ENCODE data around the gene TBX3.

TBX3 gene

DNA sequence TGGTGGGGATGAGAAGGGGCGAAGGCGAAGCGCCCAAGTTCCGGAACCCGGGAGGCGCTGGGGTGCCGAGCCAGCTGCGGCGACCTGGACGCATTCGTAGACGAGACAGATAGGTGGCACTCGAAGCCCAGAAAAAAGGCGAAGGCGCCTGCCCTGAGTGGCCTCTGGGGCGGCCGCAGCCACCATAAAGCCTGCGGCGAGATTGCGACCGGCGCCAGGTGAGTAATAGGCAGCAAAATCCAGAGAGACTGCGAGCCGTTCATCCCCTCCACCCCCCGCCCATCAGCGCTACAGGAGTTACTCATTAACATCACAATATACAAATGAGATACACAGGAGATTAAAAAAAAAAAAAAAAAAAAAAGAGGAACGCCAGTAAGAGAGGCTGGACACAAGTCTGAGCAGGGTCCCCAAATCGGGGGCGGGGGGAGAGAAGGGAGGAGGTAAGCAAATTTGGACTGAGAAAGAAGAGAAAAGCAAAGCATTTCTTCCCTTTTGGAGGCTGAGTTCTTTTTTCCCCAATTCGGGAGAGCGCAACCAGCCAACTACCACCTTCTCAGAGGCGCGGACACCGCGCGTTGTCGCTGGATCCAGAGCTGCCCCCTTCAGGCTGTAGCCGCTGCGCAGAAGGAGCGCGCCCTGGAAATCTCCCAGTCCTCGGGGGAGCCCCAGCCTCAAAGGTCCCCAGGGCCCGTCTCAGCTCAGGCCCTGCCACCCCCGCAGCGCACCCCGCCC, 15.7 kb downstream of the TBX3 start:
- no peak for DNase-seq (ENCODE audit: low read depth)

DNA sequence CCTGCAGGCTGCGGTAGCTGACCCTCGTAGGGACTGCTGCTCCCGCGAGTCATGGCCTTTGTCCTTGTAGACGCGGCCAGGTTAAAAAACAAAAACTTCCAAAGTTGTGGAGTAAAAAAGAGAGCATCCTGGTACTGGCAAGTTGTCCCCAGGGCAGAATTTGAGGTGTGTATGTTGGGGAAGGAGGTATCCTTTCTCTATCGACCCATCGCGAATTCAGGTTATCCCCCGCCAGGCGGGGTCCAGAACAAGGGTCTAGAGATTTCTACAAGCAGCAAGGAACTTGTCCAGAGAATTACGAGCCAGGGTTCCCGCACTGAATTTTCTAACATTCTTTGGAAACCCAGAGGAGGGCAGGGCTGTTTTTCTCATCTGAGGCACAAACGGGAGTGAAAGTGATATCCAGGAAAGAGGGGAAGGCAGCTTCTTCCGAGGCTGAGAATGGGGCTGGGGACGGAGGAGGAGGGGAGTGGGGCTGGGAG, 16.3 kb downstream of the TBX3 start:
- no peak for DNase-seq (ENCODE audit: low read depth)

DNA sequence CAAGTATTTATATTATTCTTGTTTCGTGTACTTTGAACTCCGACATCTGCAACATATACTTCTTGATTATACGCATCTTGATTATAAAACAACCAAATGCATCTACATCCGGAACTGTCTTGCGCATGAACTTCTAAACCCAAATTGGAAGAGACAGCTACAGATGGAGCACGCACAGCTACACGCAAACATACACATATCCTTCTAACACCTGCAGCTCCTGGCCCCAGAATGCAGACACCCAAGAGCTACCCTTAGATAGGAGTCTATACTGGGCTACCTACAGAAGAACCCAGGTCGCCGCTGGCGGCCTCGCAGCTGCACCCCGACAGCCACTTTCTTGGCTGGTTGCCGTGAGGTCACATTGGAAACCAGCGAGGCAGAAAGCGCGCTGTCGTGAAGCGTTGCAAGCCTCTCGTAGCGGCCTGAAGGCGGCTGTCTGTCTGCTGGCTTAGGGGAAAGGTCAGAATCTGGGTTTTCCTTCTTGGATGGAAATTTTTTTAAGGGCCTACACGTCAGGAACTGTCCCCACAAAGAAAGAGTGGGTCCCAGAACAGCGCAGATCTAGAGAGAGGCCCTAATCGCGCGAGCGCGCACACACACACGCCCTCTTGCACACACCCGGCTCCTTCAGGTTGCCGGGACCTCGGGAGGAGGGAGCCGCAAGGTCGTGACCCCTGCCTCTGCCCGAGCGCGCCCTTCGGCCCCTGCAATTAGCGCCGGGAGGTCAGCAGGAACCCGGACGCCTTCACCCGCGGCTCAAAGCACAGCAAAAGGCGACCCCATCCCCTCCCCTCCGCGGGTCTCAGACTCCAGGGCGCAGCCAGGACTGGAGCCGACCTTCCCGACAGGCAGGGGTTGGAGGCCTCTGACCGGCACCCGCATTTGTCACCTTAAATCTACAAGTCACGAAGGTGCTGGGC, 17.0 kb downstream of the TBX3 start:
- DNase-seq (ENCODE audit: low read depth): no peak

DNA sequence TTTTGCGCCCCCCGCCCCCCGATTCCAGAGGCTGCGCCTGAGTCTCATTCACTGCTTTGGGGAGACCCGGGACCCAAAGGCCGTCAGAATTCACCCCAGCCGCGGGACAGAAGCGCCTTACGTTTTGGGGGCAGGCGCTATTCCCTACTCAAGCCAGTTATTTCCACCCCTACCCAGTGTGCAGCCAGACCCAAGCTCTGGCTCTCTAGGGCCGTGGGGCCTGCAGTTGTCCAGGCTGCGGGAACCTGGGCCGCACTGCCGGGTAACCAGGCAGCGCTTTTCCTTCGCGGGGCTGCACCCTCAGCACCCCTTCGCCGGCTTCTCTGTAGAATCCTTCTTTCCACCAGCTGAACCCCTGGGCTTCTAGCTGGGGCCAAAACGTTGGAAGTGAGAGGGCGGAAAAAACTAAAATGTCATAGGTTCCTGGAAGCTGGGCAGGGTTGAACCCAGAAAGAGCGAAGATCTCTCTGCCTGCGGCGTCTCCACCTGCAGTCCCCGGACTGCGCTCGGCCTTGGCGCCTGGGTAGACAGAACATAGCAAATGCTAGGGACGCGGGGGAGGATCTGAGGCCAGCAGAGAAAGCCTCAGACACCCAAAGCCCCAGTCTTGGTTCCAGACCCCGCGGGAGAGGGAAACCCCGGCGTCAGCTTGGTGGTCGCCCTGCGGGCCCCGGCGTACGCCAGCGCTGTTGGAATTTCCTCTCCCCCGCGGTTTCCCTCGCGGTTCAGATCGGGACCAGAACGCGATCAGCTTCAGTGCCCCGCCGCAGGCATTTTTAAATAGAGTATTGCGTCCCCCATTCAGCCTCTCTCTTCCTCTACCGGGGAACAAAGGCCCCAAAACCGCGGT, 18.3 kb downstream of the TBX3 start:
- DNase-seq (ENCODE audit: low read depth): no peak

DNA sequence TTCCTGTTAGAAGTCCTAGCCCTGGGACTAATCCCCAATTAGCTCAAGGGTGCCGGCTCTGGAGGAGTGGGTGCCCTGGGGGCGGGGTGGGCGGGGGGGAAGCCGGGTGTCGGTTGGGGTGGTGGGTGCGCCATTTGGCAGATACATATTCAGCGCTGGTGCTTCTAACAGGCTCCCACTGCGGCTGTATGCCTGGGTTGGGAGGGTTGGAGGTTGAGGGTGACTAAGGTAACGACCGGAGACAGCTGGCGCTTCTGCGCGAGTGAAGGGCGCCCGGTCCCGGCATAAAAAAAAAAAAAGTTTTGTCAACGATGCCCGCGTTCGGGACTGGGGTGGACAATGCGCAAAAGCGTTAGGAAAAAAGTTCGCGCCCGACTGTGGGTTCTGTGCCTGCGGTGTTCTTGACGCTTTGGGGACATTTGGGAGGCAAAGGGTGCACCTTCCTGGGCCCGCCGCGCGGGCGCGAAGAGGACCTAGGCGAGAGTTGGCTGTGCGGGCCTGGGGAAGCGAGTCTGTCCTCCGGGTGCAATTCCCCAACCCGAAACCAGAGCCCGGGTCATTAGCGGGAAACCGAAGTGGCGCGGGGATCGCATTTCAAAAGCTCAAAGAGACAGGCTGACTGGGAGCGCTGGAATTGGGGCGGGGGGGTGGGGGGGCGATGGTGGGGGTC, 19.2 kb downstream of the TBX3 start:
- DNase-seq (ENCODE audit: low read depth): no peak

DNA sequence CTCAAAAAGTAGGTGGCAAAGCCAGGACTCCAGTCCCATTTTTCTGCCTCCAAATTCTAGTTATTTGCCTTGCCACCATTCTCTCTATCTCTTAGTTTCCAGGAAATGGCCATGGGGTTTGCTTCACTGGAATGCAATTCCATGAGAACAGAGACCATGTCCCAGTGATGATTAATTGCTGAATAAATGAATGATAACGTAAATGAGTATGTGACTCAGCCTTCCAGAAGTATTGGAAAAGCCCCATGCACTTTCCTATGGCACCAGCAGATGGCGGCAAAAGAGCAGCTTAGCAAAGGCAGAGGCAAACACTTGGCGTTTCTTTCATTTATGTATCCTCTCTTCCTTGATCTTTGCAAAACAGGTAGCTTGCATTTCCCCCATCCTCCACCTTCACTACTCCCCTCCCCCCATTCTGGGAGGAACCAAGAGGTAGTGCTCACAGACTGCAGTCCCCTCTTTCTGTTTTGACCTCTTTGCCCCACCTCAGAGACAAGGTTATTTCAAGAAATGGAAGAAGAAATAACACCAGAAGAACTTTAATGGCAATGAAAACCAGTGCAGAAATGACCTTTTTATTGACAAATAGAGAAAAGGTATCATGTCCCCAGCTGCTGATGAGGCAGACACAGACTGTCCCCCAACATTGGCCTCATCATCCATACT, 21.3 kb downstream of the TBX3 start:
- no peak for DNase-seq (ENCODE audit: low read depth)

DNA sequence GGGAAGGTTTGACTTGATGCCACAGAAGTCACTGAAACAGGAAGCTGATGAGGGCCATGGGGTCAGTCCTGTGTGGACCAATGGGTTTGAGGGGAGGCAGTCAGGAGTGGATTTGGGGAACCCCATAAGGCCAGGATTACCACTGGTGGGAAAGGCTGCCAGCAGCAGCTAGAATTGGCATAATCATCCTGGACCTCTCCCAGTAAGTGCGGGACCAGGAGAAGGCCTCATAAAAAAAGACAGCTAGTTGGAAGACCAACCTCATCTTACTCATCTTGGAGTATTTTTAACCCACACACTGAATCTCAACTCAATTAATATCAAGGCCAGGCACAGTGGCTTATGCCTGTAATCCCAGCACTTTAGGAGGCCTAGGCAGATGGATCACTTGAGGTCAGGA, 22.7 kb downstream of the TBX3 start:
- no peak for DNase-seq (ENCODE audit: low read depth)

DNA sequence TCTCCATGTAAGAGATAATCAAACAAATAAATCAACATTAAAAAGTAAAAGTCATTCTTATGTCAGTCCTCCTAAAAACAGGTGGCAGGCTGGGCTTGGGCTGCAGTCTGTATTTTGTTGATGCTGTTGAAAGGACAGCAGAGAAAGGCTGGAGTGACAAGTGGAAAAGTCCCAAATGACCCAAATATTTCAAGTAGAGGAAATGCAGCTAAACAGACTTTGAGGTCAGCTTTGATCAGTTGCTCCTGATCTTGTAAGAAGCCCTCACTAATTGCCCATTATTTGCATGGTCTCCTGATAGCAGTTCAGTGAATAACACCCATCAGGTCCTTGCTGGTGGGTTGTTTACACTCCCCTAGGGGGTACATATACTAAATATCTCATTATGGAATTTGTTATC, 24.9 kb downstream of the TBX3 start:
- DNase-seq (ENCODE audit: low read depth): no peak

DNA sequence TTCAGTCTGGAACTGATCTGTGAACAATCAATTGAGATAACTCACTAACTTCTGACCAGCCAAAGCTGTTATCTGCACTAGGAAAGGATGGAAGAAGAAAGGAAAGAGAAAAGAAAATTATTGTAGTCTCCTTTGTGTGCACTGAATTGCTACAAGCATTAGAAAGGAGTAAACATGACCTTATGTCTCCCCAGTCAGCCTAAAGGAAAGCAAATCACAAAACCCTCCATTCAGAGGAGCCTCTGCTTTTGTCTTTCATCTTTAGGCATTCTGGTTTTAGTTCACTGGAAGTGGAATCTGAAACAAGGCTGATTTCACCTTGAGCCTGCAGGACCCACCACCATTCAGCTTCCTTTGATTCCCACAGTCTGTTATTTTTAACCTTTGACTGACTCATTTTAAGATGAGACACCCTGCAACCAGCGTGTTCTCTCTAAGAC, 26.0 kb downstream of the TBX3 start:
- no peak for DNase-seq (ENCODE audit: low read depth)

DNA sequence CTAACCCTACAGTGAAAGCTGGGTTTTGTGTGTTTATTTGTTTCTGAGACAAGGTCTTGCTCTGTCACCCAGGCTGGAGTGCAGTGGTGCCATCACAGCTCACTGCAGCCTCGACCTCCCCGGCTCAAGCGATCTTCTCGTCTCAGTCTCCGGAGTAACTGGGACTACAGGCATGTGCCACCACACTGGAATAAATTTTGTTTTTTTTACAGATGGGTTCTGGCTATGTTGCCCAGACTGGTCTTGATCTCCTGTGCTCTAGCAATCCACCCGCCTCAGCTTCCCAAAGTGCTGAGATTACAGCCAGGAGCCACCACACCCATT, 26.4 kb downstream of the TBX3 start:
- no peak for DNase-seq (ENCODE audit: low read depth)

DNA sequence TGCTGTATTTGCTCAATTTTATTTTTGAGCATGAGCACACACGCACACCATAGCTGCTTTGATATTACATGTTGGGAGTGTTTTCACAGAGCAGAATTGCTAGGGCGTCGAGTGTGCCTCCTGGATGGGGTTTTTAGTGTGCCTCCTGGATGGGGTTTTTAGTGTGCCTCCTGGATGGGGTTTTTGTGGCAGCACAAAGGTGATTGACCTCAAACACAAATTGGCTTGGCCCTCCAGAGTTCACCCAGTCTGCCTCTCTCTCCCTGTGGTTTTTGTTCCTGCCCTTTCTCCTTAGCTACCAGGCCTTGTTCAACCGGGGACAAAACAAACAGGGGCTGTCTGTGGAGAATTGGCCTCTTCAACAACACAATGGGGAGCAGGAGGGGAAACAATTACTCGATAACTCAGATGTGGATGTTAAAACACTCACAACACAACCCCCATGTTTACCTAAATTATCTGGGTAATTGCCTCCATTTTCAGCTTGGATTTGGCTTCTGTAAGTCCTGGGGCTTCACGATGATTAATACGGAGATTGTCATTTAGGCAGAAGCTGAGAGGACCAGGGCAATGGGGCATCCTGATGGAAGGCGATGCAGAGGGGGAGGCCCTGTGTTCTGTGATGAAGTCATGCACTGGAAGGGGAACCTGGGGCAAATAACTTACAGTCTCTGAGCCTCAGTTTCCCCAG, 26.9 kb downstream of the TBX3 start:
- DNase-seq (ENCODE audit: low read depth): no peak

DNA sequence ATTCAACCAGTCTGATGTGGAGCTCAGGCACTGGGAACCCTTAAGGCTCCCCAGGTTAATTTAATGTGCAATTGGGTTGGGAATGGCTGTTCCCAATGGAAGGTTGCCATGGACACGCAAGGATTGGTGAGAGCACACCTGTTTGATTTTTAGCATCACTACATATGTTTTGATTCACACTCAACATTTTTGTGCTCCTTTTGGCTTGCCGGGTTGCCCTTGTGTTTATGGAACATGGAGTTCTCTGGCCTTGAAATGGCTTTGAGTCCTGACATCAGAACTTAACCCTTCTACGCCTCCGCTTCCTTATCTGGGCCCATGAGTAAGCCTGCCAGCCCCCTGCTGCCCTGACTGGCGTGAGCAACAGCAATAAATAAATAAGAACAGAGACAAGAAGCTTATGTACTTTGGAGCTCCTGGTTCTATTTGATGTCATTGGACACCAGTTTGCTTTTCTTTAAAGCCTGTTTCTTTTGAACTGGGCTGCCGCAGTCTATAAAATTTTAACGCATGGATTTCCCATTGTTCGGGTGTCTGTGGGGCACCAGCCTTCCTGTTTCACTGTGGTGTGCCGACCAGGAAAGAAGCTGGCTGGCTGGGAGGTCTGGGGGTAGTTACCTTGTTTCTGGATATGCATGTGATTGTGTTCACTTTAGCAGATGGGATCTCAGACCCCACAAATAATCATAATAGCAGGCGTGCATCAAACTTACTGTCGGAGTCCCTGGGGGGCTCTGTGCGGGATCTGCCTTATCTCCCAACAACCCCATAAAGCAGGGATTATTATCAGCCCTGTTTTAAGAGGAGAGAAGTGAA, 27.8 kb downstream of the TBX3 start:
- no peak for DNase-seq (ENCODE audit: low read depth)

DNA sequence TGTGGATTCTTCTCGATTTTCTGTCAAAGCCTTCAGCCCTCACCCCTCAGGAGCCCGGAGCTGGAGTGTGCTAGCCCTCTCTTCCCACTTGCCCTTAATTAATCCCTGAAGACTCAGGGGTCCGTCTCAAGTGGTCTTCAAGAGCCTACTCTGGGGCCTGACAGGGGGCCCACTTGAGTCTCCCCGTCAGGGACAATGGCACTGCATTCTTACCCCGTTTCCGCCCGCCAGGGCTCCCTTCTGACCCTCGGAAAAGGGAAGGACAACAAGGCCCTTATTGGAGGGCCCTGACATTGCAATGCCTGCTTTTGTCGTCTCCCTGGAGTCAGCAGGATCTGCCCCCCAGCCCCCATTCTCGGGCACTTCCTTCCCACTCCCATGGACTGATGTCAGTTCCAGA, 34.4 kb downstream of the TBX3 start:
- no peak for DNase-seq (ENCODE audit: low read depth)

DNA sequence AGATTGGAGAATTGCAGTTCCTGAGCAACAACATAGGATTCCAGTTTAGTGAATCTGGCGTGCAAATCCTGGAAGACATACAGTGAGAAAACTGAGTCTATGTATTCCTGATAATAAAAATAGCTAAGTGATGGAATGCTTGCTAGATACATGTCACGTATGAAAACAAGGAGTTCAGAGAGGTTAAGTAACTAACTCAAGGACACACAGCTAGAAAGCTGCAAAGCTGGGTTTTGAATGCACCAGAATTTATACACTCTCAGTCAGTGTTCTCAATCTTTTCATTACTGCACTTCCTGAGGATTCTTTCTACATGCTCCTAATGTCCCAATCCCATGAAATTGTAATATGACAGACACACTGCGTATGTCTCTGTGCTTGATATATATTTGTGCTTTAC, 35.3 kb downstream of the TBX3 start:
- DNase-seq (ENCODE audit: low read depth): no peak

DNA sequence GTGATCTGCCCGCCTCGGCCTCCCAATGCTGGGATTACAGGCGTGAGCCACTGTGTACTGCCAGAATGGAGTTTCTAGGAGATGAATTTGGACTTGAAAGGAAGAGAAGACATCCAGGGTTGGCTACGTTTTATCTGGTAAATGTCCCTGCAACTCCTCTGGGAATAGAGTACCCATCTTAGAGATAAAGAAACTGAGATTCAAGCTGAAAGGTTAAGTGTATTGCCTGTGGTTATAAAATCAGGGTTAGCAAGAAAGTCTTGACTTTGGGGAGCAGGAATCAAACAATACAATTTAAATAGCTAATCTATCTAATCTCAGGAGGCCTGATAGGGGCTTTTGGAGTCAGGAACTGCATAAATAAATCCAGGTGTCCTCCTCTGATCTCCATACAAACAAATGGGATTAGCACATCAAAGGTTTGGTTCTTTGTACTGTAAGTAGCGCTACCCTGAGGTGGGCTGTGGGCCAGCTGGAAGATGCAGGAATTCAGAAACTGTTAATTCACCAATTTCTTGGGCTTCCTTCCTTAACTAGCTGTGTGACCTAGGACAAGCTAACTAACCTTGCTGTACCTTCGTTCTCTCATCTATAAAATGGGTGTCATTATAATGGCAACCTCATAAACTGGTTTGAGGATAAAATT, 45.1 kb downstream of the TBX3 start:
- DNase-seq (ENCODE audit: low read depth): no peak

DNA sequence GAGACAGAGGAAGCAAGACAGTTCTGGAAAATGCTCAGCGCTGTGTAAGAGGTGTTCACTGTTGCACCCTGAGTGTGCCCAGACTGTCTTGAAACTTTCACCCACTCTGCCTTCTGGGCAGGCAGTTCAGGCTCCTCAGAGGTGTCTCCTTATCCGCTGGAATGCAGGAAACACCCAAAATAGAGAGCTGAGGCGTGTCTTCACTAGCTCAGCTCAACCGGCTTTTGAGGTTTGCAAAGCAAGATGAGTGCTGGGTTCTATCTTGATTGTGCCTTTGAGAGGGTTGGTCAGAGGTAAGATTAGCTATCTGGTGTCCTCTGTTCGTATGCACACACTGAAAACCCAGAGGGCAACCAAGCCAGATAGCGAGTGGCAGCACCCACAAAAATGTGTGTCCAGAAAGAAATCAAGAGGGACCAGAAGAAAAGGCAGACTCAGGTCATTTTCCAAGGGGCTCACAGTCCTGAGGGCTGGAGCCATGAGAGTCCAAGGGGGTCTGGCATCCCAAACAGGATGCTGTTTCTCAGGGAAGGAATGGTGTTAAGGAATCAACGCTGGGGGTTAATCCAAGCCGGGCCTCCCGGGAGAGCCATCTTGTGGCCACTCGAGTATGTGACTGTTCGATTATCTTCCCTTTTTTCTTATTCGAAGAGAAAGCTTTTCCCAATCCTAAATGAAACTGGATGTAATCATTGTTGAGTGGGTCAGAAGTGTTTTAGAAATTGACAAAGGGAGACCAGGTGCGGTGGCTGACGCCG, 47.1 kb downstream of the TBX3 start:
- no peak for DNase-seq (ENCODE audit: low read depth)

DNA sequence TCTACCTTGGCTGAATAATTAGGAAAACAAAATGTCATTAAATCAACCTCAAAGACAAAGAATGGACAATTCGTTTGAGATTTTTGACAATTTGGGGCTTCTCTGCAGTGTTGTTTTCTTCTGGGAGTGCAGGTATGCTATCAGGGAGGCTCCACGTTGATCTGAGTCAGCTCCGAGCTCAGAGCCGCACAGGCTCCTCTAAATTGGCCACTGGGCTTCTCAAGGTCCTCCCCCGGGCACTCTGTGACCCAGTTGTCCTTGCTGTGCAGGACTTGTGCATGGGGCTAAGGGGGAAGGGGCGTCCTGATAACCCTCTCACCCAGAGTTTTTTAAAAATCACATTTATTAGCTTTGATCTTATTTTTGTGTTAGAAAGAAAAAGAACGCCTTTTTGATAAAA, 52.7 kb downstream of the TBX3 start:
- no peak for DNase-seq (ENCODE audit: low read depth)

DNA sequence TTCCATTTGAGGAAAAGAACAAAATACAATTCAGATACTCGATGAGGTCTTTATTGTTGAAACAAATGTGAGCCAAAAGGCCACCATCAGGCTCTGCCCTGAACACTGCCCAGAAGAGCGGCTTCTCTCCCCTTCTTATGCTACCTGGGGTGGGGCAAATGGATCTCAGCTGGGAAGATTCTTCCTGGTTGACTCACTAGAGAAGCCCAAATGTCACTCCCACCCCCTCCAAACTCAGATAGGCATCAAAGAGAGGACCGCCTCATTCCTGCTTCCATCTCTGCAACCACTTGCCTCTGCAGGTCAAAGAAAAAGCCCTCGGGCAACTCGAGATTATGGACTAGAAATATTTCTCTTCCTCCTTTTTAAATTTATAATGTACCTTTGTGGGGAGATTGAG, 55.8 kb downstream of the TBX3 start:
- DNase-seq (ENCODE audit: low read depth): no peak

DNA sequence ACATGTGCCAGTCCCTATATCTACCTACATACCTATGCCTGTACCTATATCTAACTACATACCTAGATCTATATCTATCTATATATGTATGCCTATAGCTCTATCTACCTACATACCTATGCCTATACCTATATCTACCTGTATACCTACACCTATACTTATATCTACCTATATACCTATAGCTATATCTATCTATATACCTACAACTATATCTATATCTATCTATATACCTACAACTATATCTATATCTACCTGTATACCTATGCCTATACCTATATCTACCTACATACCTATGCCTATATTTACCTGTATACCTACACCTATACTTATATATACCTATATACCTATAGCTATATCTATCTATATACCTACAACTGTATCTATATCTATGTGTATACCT, 56.6 kb downstream of the TBX3 start:
- DNase-seq (ENCODE audit: low read depth): no peak
